Gastroesophageal sphincter (tissue), 3 donors: ENCODE results near the gene CPNE1.

Source experiments
- EP300 ChIP-seq: sonication (generic); formaldehyde crosslinking; IDR thresholded peaks from one replicate; pipeline ENCODE4 v1.6.1; 2017; ENCODE audit warnings: antibody characterized with exemption, mild to moderate bottlenecking
- POLR2A ChIP-seq, 2 donors: fragments of 450-650 bp; IDR thresholded peaks; one replicate each; pipeline ENCODE4 v1.6.1; 2017; ENCODE audit warnings: antibody characterized with exemption in 2 of 2, mild to moderate bottlenecking in 2 of 2, moderate library complexity in 1 of 2
- TF ChIP-seq, protein P1 (sequence below), 4 experiments: fragments of 200-600 bp in 2 of 4; fragments of 450-650 bp in 2 of 4; sonication (generic) in 1 of 4; IDR thresholded peaks; one replicate each; pipeline ENCODE4 v1.5.1; 2017 to 2019; ENCODE audit warnings: antibody characterized with exemption in 4 of 4, mild to moderate bottlenecking in 2 of 4, moderate library complexity in 2 of 4

DNA sequence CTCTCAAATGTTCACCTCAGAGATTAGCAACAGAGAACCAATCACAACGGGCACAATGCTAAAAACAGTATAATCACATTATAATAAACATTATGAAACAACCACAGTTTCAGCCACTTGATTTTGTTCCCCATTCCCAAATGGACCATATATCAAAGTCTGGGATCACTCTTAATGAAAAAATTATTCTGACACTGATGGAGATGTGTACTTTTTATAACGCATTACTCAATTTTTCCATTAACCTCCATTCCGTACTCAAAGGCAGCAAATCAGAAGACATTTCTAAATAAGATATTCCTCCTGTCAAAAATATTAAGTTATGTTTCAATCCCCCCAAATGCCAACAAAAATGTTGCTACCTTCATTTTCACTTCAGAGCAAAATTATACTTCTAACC, 2.8 kb downstream of the CPNE1 start:
- TF ChIP-seq, protein P1, sequence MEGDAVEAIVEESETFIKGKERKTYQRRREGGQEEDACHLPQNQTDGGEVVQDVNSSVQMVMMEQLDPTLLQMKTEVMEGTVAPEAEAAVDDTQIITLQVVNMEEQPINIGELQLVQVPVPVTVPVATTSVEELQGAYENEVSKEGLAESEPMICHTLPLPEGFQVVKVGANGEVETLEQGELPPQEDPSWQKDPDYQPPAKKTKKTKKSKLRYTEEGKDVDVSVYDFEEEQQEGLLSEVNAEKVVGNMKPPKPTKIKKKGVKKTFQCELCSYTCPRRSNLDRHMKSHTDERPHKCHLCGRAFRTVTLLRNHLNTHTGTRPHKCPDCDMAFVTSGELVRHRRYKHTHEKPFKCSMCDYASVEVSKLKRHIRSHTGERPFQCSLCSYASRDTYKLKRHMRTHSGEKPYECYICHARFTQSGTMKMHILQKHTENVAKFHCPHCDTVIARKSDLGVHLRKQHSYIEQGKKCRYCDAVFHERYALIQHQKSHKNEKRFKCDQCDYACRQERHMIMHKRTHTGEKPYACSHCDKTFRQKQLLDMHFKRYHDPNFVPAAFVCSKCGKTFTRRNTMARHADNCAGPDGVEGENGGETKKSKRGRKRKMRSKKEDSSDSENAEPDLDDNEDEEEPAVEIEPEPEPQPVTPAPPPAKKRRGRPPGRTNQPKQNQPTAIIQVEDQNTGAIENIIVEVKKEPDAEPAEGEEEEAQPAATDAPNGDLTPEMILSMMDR (IDR thresholded peaks at IDR 0.05) = no peak
- TF ChIP-seq EP300 (no peak), POLR2A (IDR thresholded peaks at IDR 0.05) (no peak)
